ENCODE results near the gene SLC22A23. TPM values are rescaled to one million over a fixed set of nuclear protein-coding genes. Genes with fewer than 3 reads are reported as not detected.

The SLC22A23 gene
- total RNA-seq, 1 experiment from 2014 or later: 6.8 TPM

- Histone ChIP-seq H2BK120ac (ENCODE audit: low read depth, low read length, poor library complexity, severe bottlenecking) (no peak overlapping the region), H3K14ac (ENCODE audit: insufficient read depth, low read length) (no peak overlapping the region), H3K9me3 (ENCODE audit: control insufficient read depth, low read depth, low read length) (no peaks in the 10 kb centered on the region), H3K4me2 (ENCODE audit: insufficient read depth, insufficient read length, low read length) (no peak overlapping the region), H2AK5ac (ENCODE audit: insufficient read length, low read length) (no peak overlapping the region), H4K91ac (ENCODE audit: insufficient read length, low read depth, low read length) (no peak overlapping the region), H3K23me2 (ENCODE audit: insufficient read length, low read depth, low read length, poor library complexity, severe bottlenecking) (no peaks in the 10 kb centered on the region), H2BK20ac (ENCODE audit: low read depth, low read length, poor library complexity, severe bottlenecking) (no peak overlapping the region), H3T11ph (ENCODE audit: low read length) (no peak overlapping the region), H3K79me1 (ENCODE audit: insufficient read depth, low read depth, low read length, poor library complexity, severe bottlenecking) (no peaks in the 10 kb centered on the region), H4K8ac (replicated peaks; ENCODE audit: insufficient read length, low read depth, low read length) (no peak overlapping the region), H2BK12ac (ENCODE audit: insufficient read length, low read depth, low read length) (no peak overlapping the region), H4K5ac (ENCODE audit: insufficient read length, low read depth, low read length) (no peak overlapping the region), H3K27me3 (ENCODE audit: insufficient read depth, low read length) (no peaks in the 10 kb centered on the region), H3K23ac (ENCODE audit: insufficient read length, low read depth, low read length) (no peak overlapping the region), H2AFZ (ENCODE audit: low read length) (no peak overlapping the region), H3K18ac (ENCODE audit: insufficient read length, low read depth, low read length) (no peak overlapping the region), H2BK5ac (ENCODE audit: insufficient read length, low read length) (no peak overlapping the region), H2BK15ac (ENCODE audit: low read depth, low read length) (no peak overlapping the region), H3K4me1 (ENCODE audit: insufficient read depth, low read length) (no peaks in the 10 kb centered on the region), H3K9ac (ENCODE audit: extremely low read depth, insufficient read length, low read length) (no peak overlapping the region), H3K4ac (ENCODE audit: low read depth, low read length) (no peak overlapping the region), H4K20me1 (ENCODE audit: control insufficient read depth, insufficient read depth, insufficient read length) (no peaks in the 10 kb centered on the region), H3K56ac (ENCODE audit: insufficient read length, low read depth, low read length) (no peak overlapping the region), H3K79me2 (ENCODE audit: insufficient read depth, low read length) (no peaks in the 10 kb centered on the region), H3K27ac (ENCODE audit: insufficient read length, low read depth, low read length) (no peak overlapping the region)
- H3K27ac Mint-ChIP-seq: 0 out of 7 replicates have a peak overlapping the region, but pooled peaks of 1 of the 3 experiments have one; percentile 68
- DNase-seq: no peak
- no CpG with 5 or more reads among the region's 32 CpGs for WGBS (ENCODE audit: extremely low coverage, insufficient read length, low lambda C conversion rate)
- H3K4me1 Mint-ChIP-seq: peaks cover 4 to 9% of the 10 kb centered on the region in 2 experiments; a peak in 1 of 4 replicates
- no peak overlapping the region for H3K4me3 Mint-ChIP-seq
- H3K9me3 Mint-ChIP-seq: no peaks in the 10 kb centered on the region
- TF ChIP-seq CTCF (conservative IDR thresholded peaks at IDR 0.05): no peak
- peaks cover 33 to 54% (median 53%) of the 10 kb centered on the region in 3 experiments; a peak in 6 of 7 replicates for H3K36me3 Mint-ChIP-seq (ENCODE audit: insufficient read depth in 1 of 3, low read depth in 3 of 3)
- no peaks in the 10 kb centered on the region for H3K27me3 Mint-ChIP-seq (ENCODE audit: low read depth)
Observed at GRCh38 chr6:3272911-3273547, 183.8 kb downstream of the SLC22A23 start.
